Fibroblast of lung (primary cell): ENCODE data around the gene RUFY3. TPM values are rescaled to one million over a fixed set of nuclear protein-coding genes. Genes with fewer than 3 reads are reported as not detected.

Experiments used
- DNase-seq, 2 donors: peaks; one replicate each; pipeline versions ENCODE4 v3.0.0 to v3.0.0-alpha.2; 2010; ENCODE audit warnings: low read depth in 2 of 2
- H2AFZ ChIP-seq: 2 replicates; pipeline ENCODE4 v1.5.1; 2012; ENCODE audit warnings: low read length, control low read depth, inconsistent platforms
- H3K27ac ChIP-seq: 2 replicates; pipeline ENCODE4 v1.5.1; 2011; ENCODE audit warnings: low read length, control low read depth; ENCODE audit not compliant: insufficient read depth
- H3K27me3 ChIP-seq: 2 replicates; pipeline ENCODE4 v1.5.1; 2011; ENCODE audit warnings: mild to moderate bottlenecking, low read length; ENCODE audit not compliant: control insufficient read depth, insufficient read depth
- H3K36me3 ChIP-seq: 2 replicates; pipeline ENCODE4 v1.5.1; 2011; ENCODE audit warnings: low read length; ENCODE audit not compliant: control insufficient read depth, insufficient read depth
- H3K4me1 ChIP-seq: 2 replicates; pipeline ENCODE4 v1.5.1; 2011; ENCODE audit warnings: low read length; ENCODE audit not compliant: control insufficient read depth, insufficient read depth; ENCODE audit errors: extremely low read depth
- H3K4me2 ChIP-seq: 2 replicates; pipeline ENCODE4 v1.5.1; 2011; ENCODE audit warnings: low read length, control low read depth; ENCODE audit not compliant: insufficient read depth; ENCODE audit errors: extremely low read depth
- H3K4me3 ChIP-seq, 4 experiments: fragments of 200-600 bp in 1 of 4; sonication (generic) in 1 of 4; replicated peaks in 1 of 4; 2 replicates each; pipeline ENCODE4 v1.5.1; 2011 to 2016; ENCODE audit warnings: low read length in 4 of 4, low read depth in 3 of 4, mild to moderate bottlenecking in 3 of 4, control low read depth in 2 of 4, inconsistent platforms in 1 of 4, mixed read lengths in 1 of 4; ENCODE audit not compliant: insufficient read depth in 1 of 4; ENCODE audit errors: control extremely low read depth in 1 of 4
- H3K79me2 ChIP-seq: 2 replicates; pipeline ENCODE4 v1.5.1; 2012; ENCODE audit warnings: mild to moderate bottlenecking, low read length, inconsistent platforms; ENCODE audit not compliant: control insufficient read depth, insufficient read depth
- H3K9ac ChIP-seq: 2 replicates; pipeline ENCODE4 v1.5.1; 2011; ENCODE audit warnings: mild to moderate bottlenecking, low read length, control low read depth; ENCODE audit not compliant: insufficient read depth
- H3K9me3 ChIP-seq: 2 replicates; pipeline ENCODE4 v1.5.1; 2012; ENCODE audit warnings: low read depth, low read length; ENCODE audit not compliant: control insufficient read depth, insufficient read depth
- H4K20me1 ChIP-seq: 2 replicates; pipeline ENCODE4 v1.5.1; 2011; ENCODE audit warnings: low read length; ENCODE audit not compliant: control insufficient read depth, insufficient read depth; ENCODE audit errors: extremely low read depth
- EZH2 ChIP-seq: IDR thresholded peaks from 2 replicates; pipeline ENCODE4 v1.5.1; 2012; ENCODE audit warnings: low read length, control low read depth, mild to moderate bottlenecking; ENCODE audit errors: missing control alignments
- polyA plus RNA-seq, 2 donors: library from polyadenylated mRNA; depleted of rRNA in 1 of 2; stranded (reverse) in 1 of 2; unstranded in 1 of 2; fragments of >200 nt; gene quantifications; 2 replicates each; pipeline ENCODE4 v1.2.1, GENCODE V29; 2011 to 2012; ENCODE audit warnings: missing spikeins in 1 of 2
- total RNA-seq: library from RNA; depleted of rRNA; stranded (reverse); fragments of >200 nt; gene quantifications from 2 replicates; pipeline ENCODE4 v1.2.1, GENCODE V29; 2014
- TF ChIP-seq, protein P1 (sequence below), 2 donors: IDR thresholded peaks in 1 of 2; conservative IDR thresholded peaks in 1 of 2; 1 replicate in 1 of 2; 2 replicates in 1 of 2; pipeline ENCODE4 v1.5.1; 2011 to 2012; ENCODE audit warnings: low read length in 2 of 2, control low read depth in 1 of 2, inconsistent platforms in 1 of 2, low read depth in 1 of 2, mild to moderate bottlenecking in 1 of 2

The RUFY3 gene
- total and polyA plus RNA-seq, 2 donors (not counting 1 experiment from before 2014, with no cell fraction given): 36.3 to 97.8 TPM

GRCh38 chr4:70836081-70836480 is 114.3 kb downstream of the RUFY3 start:
- no peak for TF ChIP-seq EZH2
- TF ChIP-seq, protein P1, sequence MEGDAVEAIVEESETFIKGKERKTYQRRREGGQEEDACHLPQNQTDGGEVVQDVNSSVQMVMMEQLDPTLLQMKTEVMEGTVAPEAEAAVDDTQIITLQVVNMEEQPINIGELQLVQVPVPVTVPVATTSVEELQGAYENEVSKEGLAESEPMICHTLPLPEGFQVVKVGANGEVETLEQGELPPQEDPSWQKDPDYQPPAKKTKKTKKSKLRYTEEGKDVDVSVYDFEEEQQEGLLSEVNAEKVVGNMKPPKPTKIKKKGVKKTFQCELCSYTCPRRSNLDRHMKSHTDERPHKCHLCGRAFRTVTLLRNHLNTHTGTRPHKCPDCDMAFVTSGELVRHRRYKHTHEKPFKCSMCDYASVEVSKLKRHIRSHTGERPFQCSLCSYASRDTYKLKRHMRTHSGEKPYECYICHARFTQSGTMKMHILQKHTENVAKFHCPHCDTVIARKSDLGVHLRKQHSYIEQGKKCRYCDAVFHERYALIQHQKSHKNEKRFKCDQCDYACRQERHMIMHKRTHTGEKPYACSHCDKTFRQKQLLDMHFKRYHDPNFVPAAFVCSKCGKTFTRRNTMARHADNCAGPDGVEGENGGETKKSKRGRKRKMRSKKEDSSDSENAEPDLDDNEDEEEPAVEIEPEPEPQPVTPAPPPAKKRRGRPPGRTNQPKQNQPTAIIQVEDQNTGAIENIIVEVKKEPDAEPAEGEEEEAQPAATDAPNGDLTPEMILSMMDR (conservative IDR thresholded peaks at IDR 0.05 in 1 of 2, IDR thresholded peaks at IDR 0.05 in 1 of 2; ENCODE audit: low read depth in 1 of 2, low read length in 2 of 2): no peak
- no peaks in the 10 kb centered on the region for H4K20me1 ChIP-seq

DNA sequence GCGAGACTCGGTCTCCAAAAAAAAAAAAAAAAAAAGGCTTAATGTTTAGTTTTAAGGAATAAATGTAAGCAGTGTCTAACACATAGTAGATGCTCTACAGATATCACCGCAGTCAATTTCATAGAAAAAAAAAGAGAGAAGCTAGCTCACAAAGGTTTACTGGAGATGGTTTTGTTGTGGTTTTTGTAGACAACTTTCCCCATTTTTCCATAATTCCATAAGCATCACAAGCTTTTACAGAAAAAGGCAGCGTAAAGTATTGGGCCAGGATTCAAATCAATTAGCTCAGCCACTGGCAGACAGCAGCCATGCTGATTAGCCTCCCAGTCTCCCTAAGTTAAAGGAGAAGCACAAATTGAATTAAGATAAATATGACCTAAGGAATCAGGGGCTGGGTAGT is 116.4 kb downstream of the RUFY3 start:
- Histone ChIP-seq H3K4me1 (no peaks in the 10 kb centered on the region), H3K9ac (peak overlapping the region; percentile 84), H3K27me3 (no peaks in the 10 kb centered on the region), H2AFZ (no peak overlapping the region), H3K79me2 (peaks cover 57% of the 10 kb centered on the region), H3K27ac (peak overlapping the region; percentile 90), H3K4me2 (peak overlapping the region; percentile 55), H3K36me3 (peaks cover 1% of the 10 kb centered on the region), H3K9me3 (no peaks in the 10 kb centered on the region), H3K4me3 (peak overlapping the region; percentile 80 to 99 (median 94)), H4K20me1 (no peaks in the 10 kb centered on the region)
- TF ChIP-seq EZH2: no peak
- TF ChIP-seq, protein P1 (conservative IDR thresholded peaks at IDR 0.05 in 1 of 2, IDR thresholded peaks at IDR 0.05 in 1 of 2; ENCODE audit: low read depth in 1 of 2, low read length in 2 of 2): no peak
- peak; percentile 35 to 39 for DNase-seq

More at GRCh38 chr4:70836081-70836480, 114.3 kb downstream of the RUFY3 start:
- DNase-seq: no peak
- H3K27ac ChIP-seq: no peak overlapping the region
- H3K4me2 ChIP-seq: no peak overlapping the region
- H3K79me2 ChIP-seq: peaks cover 61% of the 10 kb centered on the region
- H2AFZ ChIP-seq: no peak overlapping the region
- H3K4me3 ChIP-seq: no peak overlapping the region
- no peaks in the 10 kb centered on the region for H3K9me3 ChIP-seq
- H3K4me1 ChIP-seq: no peaks in the 10 kb centered on the region
- H3K36me3 ChIP-seq: peaks cover 4% of the 10 kb centered on the region
- no peak overlapping the region for H3K9ac ChIP-seq
- H3K27me3 ChIP-seq: no peaks in the 10 kb centered on the region

DNA sequence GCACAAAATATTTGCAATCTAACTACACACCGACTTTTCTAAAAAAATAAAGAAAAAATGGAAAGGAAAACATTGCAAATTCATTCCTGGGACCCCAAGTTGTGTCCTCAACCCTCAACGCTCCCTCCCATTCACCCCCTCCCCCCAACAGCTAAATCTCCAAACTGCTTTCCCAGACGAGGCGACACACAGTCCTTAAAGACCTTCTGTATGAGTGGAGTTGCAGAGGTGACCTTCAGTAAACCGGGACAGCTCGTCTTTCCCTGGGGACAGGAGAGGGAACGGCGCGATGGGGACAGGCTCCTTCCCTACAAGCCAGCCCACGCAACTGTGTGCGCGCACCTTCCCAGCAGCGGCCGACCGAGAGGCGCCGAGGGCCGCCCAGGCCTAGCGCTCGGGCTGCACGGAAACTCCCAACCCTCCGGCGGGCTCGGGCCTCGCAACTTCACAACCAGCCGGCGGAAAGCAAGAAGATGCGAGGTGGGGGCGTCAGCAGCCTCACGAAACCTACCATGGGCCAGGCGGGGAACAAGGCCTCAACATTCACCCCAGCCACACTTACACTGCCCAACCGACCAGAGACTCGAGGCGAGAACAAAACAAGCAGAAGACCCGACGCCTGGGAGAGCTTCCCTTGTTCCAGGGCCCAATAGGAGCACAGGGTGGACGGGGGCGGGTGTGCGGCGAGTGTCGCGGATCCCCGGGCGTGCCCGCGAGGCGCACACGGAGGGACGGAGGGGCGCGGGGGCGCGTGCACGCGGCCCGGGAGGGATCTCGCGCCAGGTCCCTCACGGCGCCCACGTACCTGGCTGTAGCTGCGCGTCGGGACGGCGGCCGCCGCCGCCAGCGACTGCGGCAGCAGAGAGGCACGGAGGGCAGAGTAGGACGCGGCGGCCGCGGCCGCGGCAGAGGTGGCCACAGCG is 117.2 kb downstream of the RUFY3 start:
- H3K36me3 ChIP-seq: no peaks in the 10 kb centered on the region
- no peaks in the 10 kb centered on the region for H4K20me1 ChIP-seq
- peak overlapping the region; percentile 90 for H3K27ac ChIP-seq
- peak overlapping the region; percentile 80 to 99 (median 94) for H3K4me3 ChIP-seq
- peak overlapping the region; percentile 55 for H3K4me2 ChIP-seq
- DNase-seq: peak; percentile 53 to 69
- H3K27me3 ChIP-seq: no peaks in the 10 kb centered on the region
- no peaks in the 10 kb centered on the region for H3K9me3 ChIP-seq
- no peaks in the 10 kb centered on the region for H3K4me1 ChIP-seq
- TF ChIP-seq, protein P1 (conservative IDR thresholded peaks at IDR 0.05 in 1 of 2, IDR thresholded peaks at IDR 0.05 in 1 of 2; ENCODE audit: low read depth in 1 of 2, low read length in 2 of 2): no peak
- H2AFZ ChIP-seq: peak overlapping the region; percentile 81
- peaks cover 52% of the 10 kb centered on the region for H3K79me2 ChIP-seq
- H3K9ac ChIP-seq: peak overlapping the region; percentile 84
